Trophoblast cell (in vitro differentiated cells and primary cell): ENCODE results near the gene ZIM2.

Experiments
- DNase-seq, 2 donors: peaks; one replicate each; pipeline ENCODE4 v3.0.0-alpha.2; 2016
- H2AFZ ChIP-seq: 2 replicates; pipeline ENCODE4 v1.6.1; 2013; ENCODE audit warnings: low read length, moderate library complexity, mild to moderate bottlenecking; ENCODE audit not compliant: insufficient read depth, poor library complexity
- H2AK5ac ChIP-seq: 2 replicates; pipeline ENCODE4 v1.6.1; 2013; ENCODE audit warnings: mild to moderate bottlenecking, low read length
- H2BK120ac ChIP-seq: 2 replicates; pipeline ENCODE4 v1.6.1; 2013; ENCODE audit warnings: low read length, mild to moderate bottlenecking, moderate library complexity; ENCODE audit not compliant: insufficient read depth, poor library complexity
- H2BK12ac ChIP-seq: 2 replicates; pipeline ENCODE4 v1.6.1; 2013; ENCODE audit warnings: mild to moderate bottlenecking, low read length, moderate library complexity
- H2BK5ac ChIP-seq: 2 replicates; pipeline ENCODE4 v1.6.1; 2013; ENCODE audit warnings: low read length, low read depth, moderate library complexity, mild to moderate bottlenecking; ENCODE audit not compliant: poor library complexity
- H3K14ac ChIP-seq: 2 replicates; pipeline ENCODE4 v1.6.1; 2013; ENCODE audit warnings: mild to moderate bottlenecking, low read length
- H3K18ac ChIP-seq: 2 replicates; pipeline ENCODE4 v1.6.1; 2013; ENCODE audit warnings: mild to moderate bottlenecking, low read length
- H3K23ac ChIP-seq: 2 replicates; pipeline ENCODE4 v1.6.1; 2013; ENCODE audit warnings: low read length
- H3K27ac ChIP-seq: 2 replicates; pipeline ENCODE4 v1.5.1; 2013; ENCODE audit warnings: low read depth, mild to moderate bottlenecking, inconsistent platforms, low read length, moderate library complexity
- H3K27me3 ChIP-seq: 2 replicates; pipeline ENCODE4 v1.6.1; 2013; ENCODE audit warnings: inconsistent platforms, mild to moderate bottlenecking, low read length, moderate library complexity; ENCODE audit not compliant: insufficient read depth
- H3K36me3 ChIP-seq, 2 experiments: 1 replicate in 1 of 2; 2 replicates in 1 of 2; pipeline ENCODE4 v1.6.1; 2013; ENCODE audit warnings: low read length in 2 of 2, mild to moderate bottlenecking in 2 of 2, moderate library complexity in 1 of 2; ENCODE audit not compliant: insufficient read depth in 2 of 2, control insufficient read depth in 1 of 2
- H3K4ac ChIP-seq: 2 replicates; pipeline ENCODE4 v1.6.1; 2013; ENCODE audit warnings: low read depth, mild to moderate bottlenecking, low read length, moderate library complexity
- H3K4me1 ChIP-seq, 2 experiments: 1 replicate in 1 of 2; 2 replicates in 1 of 2; pipeline ENCODE4 v1.6.1; 2013; ENCODE audit warnings: low read length in 2 of 2, mild to moderate bottlenecking in 2 of 2, moderate library complexity in 1 of 2; ENCODE audit not compliant: insufficient read depth in 2 of 2, control insufficient read depth in 1 of 2
- H3K4me2 ChIP-seq: 2 replicates; pipeline ENCODE4 v1.6.1; 2013; ENCODE audit warnings: inconsistent platforms, mild to moderate bottlenecking, low read length, moderate library complexity
- H3K4me3 ChIP-seq: 2 replicates; pipeline ENCODE4 v1.5.1; 2013; ENCODE audit warnings: mild to moderate bottlenecking, low read depth, low read length, inconsistent platforms
- H3K79me1 ChIP-seq: one replicate; pipeline ENCODE4 v1.6.1; 2013; ENCODE audit warnings: low read length
- H3K79me2 ChIP-seq: 2 replicates; pipeline ENCODE4 v1.6.1; 2013; ENCODE audit warnings: low read length, mild to moderate bottlenecking; ENCODE audit not compliant: control insufficient read depth, insufficient read depth, poor library complexity
- H3K9ac ChIP-seq: 2 replicates; pipeline ENCODE4 v1.6.1; 2013; ENCODE audit warnings: mild to moderate bottlenecking, low read length
- H3K9me3 ChIP-seq: 2 replicates; pipeline ENCODE4 v1.6.1; 2013; ENCODE audit warnings: low read depth, mild to moderate bottlenecking, control low read depth, inconsistent platforms, low read length; ENCODE audit not compliant: insufficient read depth
- H4K12ac ChIP-seq: 2 replicates; pipeline ENCODE4 v1.6.1; 2013; ENCODE audit warnings: low read depth, mild to moderate bottlenecking, low read length, moderate library complexity
- H4K8ac ChIP-seq: 2 replicates; pipeline ENCODE4 v1.6.1; 2013; ENCODE audit warnings: low read depth, mild to moderate bottlenecking, low read length, moderate library complexity
- H4K91ac ChIP-seq: one replicate; pipeline ENCODE4 v1.6.1; 2013; ENCODE audit warnings: low read depth, mild to moderate bottlenecking, low read length, moderate library complexity
- WGBS: extraction: QIAGEN DNeasy Blood & Tissue Kit; methylation state at CpG from one replicate; pipeline ENCODE4 v1.1.7; 2013; ENCODE audit warnings: missing lambda C conversion rate; ENCODE audit not compliant: insufficient read length, insufficient coverage; ENCODE audit errors: extremely low coverage; 5-methylcytosine and 5-hydroxymethylcytosine counted together

The ZIM2 gene

GRCh38 chr19:56823956-56824355, 16.6 kb downstream of the ZIM2 start:
- Histone ChIP-seq H2AK5ac (no peak overlapping the region), H3K27me3 (no peaks in the 10 kb centered on the region), H3K9me3 (peaks cover 14% of the 10 kb centered on the region), H3K4me2 (no peak overlapping the region), H3K14ac (no peak overlapping the region), H2BK120ac (no peak overlapping the region), H3K36me3 (peaks cover 16 to 24% of the 10 kb centered on the region in 2 experiments), H3K79me2 (no peaks in the 10 kb centered on the region), H3K9ac (no peak overlapping the region), H4K91ac (no peak overlapping the region), H4K8ac (no peak overlapping the region), H2BK5ac (no peak overlapping the region), H3K27ac (no peak overlapping the region), H3K4ac (no peak overlapping the region), H2BK12ac (no peak overlapping the region), H3K18ac (no peak overlapping the region), H3K4me3 (no peak overlapping the region), H4K12ac (no peak overlapping the region), H3K23ac (no peak overlapping the region), H2AFZ (no peak overlapping the region), H3K79me1 (no peaks in the 10 kb centered on the region), H3K4me1 (no peaks in the 10 kb centered on the region)
- no CpG with 5 or more reads among the region's 6 CpGs for WGBS
- DNase-seq = no peak

GRCh38 chr19:56823417-56823816, 17.1 kb downstream of the ZIM2 start:
- Histone ChIP-seq H3K4me1 (no peaks in the 10 kb centered on the region), H3K18ac (no peak overlapping the region), H3K4me2 (no peak overlapping the region), H3K4me3 (no peak overlapping the region), H3K23ac (no peak overlapping the region), H2BK5ac (no peak overlapping the region), H3K36me3 (peaks cover 19 to 24% of the 10 kb centered on the region in 2 experiments), H2AFZ (no peak overlapping the region), H3K79me1 (no peaks in the 10 kb centered on the region), H3K27me3 (no peaks in the 10 kb centered on the region), H3K79me2 (no peaks in the 10 kb centered on the region), H3K9me3 (peaks cover 16% of the 10 kb centered on the region), H3K14ac (no peak overlapping the region), H2BK12ac (no peak overlapping the region), H4K8ac (no peak overlapping the region), H2BK120ac (no peak overlapping the region), H2AK5ac (no peak overlapping the region), H4K12ac (no peak overlapping the region), H3K27ac (no peak overlapping the region), H3K4ac (no peak overlapping the region), H4K91ac (no peak overlapping the region), H3K9ac (no peak overlapping the region)
- DNase-seq = no peak
- WGBS = no CpG with 5 or more reads among the region's 12 CpGs

- H2AK5ac ChIP-seq = no peak overlapping the region
- H3K79me2 ChIP-seq = no peaks in the 10 kb centered on the region
- H2AFZ ChIP-seq = no peak overlapping the region
- no peak overlapping the region for H4K91ac ChIP-seq
- H3K36me3 ChIP-seq = peaks cover 19 to 24% of the 10 kb centered on the region in 2 experiments
- no peak overlapping the region for H4K12ac ChIP-seq
- no peaks in the 10 kb centered on the region for H3K27me3 ChIP-seq
- no peak overlapping the region for H3K18ac ChIP-seq
- no peak overlapping the region for H4K8ac ChIP-seq
- no peaks in the 10 kb centered on the region for H3K79me1 ChIP-seq
- H3K4me1 ChIP-seq = no peaks in the 10 kb centered on the region
- H3K9ac ChIP-seq = no peak overlapping the region
- no CpG with 5 or more reads among the region's 5 CpGs for WGBS
- no peak overlapping the region for H3K4me2 ChIP-seq
- no peak for DNase-seq
- no peak overlapping the region for H2BK5ac ChIP-seq
- peaks cover 18% of the 10 kb centered on the region for H3K9me3 ChIP-seq
- no peak overlapping the region for H3K4ac ChIP-seq
- H3K23ac ChIP-seq = no peak overlapping the region
- H3K4me3 ChIP-seq = no peak overlapping the region
- H3K14ac ChIP-seq = no peak overlapping the region
- H3K27ac ChIP-seq = no peak overlapping the region
- H2BK12ac ChIP-seq = no peak overlapping the region
- no peak overlapping the region for H2BK120ac ChIP-seq
These were observed 17.8 kb downstream of the ZIM2 start for GRCh38 chr19:56822755-56823154.

GRCh38 chr19:56821675-56822074, 18.9 kb downstream of the ZIM2 start:
- no peak overlapping the region for H3K18ac ChIP-seq
- no peaks in the 10 kb centered on the region for H3K4me1 ChIP-seq
- peaks cover 21% of the 10 kb centered on the region for H3K9me3 ChIP-seq
- H2BK120ac ChIP-seq = no peak overlapping the region
- H3K4ac ChIP-seq = no peak overlapping the region
- H3K27ac ChIP-seq = no peak overlapping the region
- no peak overlapping the region for H4K91ac ChIP-seq
- H3K9ac ChIP-seq = no peak overlapping the region
- no peak overlapping the region for H3K23ac ChIP-seq
- no peak overlapping the region for H3K14ac ChIP-seq
- no peak overlapping the region for H3K4me2 ChIP-seq
- H2AFZ ChIP-seq = no peak overlapping the region
- H3K79me1 ChIP-seq = no peaks in the 10 kb centered on the region
- WGBS = no CpG with 5 or more reads among the region's 6 CpGs
- H3K36me3 ChIP-seq = peaks cover 27 to 29% of the 10 kb centered on the region in 2 experiments
- no peak overlapping the region for H2AK5ac ChIP-seq
- DNase-seq = no peak
- H2BK12ac ChIP-seq = no peak overlapping the region
- no peak overlapping the region for H4K12ac ChIP-seq
- H3K79me2 ChIP-seq = no peaks in the 10 kb centered on the region
- no peak overlapping the region for H2BK5ac ChIP-seq
- no peak overlapping the region for H4K8ac ChIP-seq
- no peaks in the 10 kb centered on the region for H3K27me3 ChIP-seq
- no peak overlapping the region for H3K4me3 ChIP-seq
